Midbrain (tissue), 1 donor: ENCODE data around the gene ZNF784.

ENCODE experiments used
- DNase-seq: peaks from one replicate; lab custom pipeline; 2025; lab: John Stamatoyannopoulos, UW

The ZNF784 gene

DNA sequence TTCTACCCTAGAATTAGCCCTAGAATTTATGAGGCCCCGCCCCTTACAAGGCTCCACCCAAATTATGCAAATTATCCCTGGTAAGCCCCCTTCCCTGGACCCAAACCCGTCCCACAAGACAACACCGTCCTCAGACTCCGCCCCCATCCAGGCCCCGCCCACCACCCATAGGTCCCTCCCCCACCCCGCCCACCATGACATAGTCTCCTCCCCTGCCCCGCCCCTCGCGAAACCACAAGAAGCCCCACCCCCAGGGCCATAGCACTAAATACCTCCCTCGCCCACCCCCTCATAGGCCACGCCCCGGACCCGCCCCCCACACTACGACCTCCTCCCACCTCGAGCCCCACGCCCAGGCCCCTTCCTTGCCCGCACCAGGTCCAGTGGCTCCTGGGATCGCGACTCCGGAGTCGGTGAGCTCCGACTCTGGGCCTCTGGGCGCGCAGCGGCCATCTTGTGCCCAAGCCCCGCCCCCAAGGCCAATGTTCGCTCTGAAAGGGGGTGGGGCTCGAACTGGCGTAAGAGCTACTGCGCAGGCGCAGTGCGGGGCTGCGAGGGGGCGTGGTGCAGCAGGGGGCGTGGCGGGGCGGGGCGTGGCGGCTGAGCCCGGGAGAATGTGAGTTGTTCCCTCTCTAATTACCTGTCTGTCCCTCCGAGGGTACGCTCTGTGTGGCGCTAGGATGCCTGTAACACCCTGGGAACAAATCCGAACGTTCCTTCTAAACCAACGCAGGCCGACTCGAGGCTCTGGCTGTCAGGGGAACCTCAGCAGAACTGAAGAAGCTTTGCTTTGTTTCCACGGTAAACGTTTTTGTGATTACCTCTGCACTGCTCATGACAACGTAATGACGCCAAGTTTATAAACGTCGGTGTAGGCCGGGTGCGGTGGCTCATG, at the start of gene ZNF784:
TSS of gene ZNF784 (minus strand) at position 458 of the 895 bp plus-strand sequence. CDS start at position 453, 5 bp downstream.
- peak; percentile 93 for DNase-seq

DNA sequence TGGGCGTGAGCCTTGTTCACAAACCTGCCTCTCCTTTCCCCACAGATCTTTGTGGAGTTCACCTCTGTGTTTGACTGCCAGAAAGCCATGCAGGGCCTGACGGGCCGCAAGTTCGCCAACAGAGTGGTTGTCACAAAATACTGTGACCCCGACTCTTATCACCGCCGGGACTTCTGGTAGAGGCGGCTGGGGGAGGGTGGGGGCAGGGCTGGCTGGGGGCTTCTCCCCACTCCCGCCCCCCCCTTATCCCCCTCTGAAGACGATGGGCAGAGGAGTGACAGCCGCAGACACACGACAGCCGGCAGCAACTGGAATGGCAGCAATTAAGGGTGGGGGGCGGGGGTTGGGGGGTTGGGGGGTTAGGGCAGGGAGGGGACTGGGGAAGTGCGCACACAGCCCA, 49.5 kb upstream of the ZNF784 start:
- DNase-seq = no peak

GRCh38 chr19:55673465-55673864, 49.1 kb upstream of the ZNF784 start:
- DNase-seq = no peak

DNA sequence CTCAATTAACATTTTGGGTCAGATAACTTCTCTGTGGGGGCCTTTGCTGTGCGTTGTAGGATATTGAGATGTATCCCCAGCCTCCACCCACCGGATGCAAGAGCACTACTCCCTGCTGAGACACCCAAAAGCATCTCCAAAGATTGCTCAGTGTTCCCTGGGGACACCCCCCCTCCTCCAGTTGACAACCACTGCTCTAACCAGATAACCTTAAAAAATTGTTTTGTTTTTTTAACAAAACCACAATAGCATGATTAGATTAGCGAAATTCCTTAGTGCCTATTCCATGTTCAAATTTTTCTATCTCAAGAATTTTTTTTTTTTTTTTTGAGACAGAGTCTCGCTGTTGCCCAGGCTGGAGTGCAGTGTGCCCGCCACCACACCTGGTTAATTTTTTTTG, 48.1 kb upstream of the ZNF784 start:
- DNase-seq = no peak

DNA sequence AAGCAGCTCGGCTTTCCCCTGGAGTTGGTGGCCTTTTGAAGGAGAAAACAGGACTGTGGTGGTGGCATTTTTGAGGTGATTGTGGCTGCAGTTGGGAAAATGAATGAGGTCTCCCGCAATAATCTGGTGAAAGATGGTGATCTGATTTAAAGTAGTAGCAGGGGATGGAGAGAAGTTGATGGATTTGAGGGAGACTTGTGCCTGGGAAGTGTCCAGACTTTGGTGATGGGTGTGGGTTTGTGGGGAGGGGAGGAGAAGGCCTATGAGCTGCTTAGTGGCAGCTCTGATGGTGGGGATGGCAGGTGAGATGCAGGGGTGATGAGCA, 46.6 kb upstream of the ZNF784 start:
- DNase-seq = no peak

DNA sequence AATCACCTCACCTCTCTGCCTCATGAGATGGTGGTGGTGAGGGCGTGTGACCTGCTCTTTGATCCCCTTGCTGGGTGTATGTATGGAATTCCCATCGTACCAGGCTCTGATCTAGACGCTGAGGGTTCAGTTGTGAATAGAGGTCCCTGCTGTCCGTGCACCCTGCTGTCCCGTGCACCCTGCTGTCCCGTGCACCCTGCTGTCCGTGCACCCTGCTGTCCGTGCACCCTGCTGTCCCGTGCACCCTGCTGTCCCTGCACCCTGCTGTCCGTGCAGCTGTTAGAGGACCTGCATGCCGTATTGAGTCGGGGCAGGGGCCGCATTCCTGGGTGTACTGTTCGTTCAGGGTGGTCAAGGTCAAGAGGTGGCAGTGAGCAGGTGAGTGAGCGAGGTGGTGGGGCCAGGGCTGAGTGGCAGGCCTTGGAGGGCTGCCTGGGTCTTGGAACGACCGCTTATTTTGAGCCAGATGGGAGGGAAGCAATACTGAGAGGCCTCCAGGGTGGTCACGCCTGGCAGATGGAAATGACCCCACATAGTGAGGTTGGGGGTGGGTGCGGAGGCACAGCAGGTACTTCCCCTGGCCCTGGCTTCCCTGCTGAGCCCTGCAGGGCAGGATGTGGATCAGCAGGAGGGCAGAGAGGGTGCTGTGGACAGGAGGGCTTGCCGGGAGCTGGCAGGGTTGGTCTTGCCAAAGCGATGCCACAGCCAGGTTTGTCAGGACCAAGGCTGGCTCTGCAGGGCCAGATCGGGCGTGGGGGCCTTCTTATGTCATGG, 46.1 kb upstream of the ZNF784 start:
- DNase-seq = no peak

- no peak for DNase-seq
These were observed 45.3 kb upstream of the ZNF784 start for GRCh38 chr19:55669418-55670279.

DNA sequence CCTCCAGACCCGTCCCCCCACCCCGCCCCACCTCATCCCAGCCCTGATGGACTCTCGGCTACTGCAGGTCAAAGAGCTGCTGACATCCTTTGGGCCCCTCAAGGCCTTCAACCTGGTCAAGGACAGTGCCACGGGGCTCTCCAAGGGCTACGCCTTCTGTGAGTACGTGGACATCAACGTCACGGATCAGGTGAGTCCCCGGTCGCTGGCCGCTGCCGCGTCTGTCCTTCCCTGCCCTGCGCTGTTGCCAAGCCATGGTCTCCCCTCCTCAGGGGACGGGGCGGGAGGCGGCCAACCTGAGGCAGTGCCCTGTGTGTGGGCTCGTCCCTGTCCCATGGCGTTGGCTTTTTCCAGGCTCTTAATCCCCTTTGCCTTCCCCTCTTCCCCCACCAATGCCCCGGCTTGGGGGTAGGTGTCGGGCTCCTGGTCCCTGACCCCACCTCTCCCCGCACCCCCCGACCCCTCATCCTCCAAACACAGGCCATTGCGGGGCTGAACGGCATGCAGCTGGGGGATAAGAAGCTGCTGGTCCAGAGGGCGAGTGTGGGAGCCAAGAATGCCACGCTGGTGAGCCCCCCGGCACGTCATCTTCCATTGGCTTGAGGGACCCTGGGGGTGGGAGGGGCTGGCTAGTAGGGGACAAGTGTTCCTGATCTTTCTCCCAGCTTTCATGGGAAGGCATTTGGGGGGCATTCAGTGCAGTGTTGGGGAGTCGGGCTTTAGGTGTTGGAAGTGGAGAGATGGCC, 44.4 kb upstream of the ZNF784 start:
- DNase-seq = no peak

- DNase-seq = no peak
These were observed 43.6 kb upstream of the ZNF784 start for GRCh38 chr19:55667958-55668357.

DNA sequence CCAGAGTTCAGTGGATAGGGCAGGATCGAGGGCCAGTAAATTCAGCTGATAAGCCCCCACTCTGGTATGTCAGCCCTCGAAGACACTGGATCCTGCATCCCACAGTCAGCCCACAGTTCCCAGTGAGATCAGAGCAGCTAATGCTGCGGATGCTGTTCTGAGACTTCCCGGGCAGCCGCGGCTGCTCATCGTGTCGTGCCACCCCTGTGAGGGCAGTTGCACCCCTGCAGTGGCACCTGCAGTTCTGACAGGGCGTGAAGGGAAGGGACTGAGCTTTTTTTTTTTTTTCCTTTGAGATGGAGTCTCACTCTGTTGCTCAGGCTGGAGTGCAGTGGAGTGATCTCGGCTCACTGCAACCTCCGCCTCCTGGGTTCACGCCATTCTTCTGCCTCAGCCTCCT, 43.1 kb upstream of the ZNF784 start:
- DNase-seq = no peak

GRCh38 chr19:55667006-55667381, 42.6 kb upstream of the ZNF784 start:
- DNase-seq = no peak

- DNase-seq = no peak
These were observed 42.1 kb upstream of the ZNF784 start for GRCh38 chr19:55666343-55667005.

DNA sequence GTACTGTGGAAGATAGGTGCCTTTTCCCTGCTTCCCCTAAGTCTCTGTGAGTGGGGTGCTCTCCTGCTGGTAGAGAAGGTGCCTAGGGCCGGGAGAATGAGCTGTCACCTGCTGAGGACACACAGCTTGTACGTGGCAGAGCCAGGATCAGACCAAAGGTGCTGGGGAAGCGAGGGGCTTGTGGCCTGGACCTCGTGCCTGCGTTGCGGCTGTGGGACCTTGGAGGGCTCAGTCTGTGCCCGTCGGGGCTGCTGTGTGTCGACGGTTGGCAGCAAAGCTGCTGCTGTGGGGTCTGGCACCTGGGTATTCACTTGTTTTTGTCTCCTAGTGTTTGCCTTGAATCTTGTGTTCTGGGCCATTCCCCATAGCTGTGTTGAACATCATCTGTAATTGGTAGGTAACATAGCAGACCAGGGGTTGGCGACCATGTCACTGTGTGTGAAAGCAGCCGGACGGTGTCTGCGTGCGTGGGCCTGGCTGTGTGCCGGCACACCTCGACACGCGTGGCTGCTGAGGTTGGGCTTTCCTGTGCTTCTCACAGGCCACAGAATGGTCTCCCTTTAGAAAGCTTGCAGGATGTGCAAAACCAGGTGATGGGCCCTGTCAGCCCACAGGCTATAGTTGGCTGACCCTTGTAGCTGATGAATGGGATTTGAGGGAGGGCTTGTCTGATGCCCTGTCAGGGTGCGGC, 39.6 kb upstream of the ZNF784 start:
- no peak for DNase-seq

GRCh38 chr19:55661826-55662225, 37.5 kb upstream of the ZNF784 start:
- DNase-seq = no peak

GRCh38 chr19:55660991-55661390, 36.6 kb upstream of the ZNF784 start:
- no peak for DNase-seq

DNA sequence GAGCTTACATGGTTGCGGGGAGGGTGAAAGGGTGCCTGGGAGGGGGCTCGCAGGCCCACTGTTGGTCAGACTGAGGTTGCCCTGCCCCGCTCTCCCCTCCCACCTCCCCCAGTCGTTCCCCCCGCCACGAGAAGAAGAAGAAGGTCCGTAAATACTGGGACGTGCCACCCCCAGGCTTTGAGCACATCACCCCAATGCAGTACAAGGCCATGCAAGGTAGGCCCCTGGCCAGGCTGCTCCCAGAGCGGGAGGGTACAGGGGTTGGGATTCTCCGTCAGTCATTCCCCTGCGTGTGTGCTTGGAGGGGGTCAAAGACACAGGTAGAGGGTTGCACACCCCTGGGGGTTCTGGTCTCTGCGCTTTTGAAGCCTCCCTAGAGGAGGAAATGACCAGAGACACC, 36.0 kb upstream of the ZNF784 start:
- no peak for DNase-seq

DNA sequence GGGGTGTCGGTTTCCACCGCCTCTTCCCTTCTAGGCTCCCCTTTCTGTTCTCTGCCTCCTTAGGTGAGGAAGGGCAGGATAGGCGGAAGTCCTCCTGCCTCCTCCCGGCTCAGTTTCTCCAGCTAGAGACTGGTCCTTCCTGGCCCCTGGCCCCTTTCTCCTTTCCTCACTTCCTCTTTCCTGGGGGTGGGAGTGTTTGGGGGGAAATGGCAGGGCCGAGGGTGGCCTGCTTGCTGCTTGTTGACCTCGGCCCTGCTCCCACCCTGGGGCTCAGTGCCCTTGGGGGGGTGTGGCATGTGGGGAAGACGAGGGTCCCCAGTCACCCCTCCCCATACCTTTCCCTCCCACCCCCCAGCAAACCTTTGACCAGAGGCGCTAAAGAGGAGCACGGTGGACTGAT, 35.5 kb upstream of the ZNF784 start:
- DNase-seq = no peak

DNA sequence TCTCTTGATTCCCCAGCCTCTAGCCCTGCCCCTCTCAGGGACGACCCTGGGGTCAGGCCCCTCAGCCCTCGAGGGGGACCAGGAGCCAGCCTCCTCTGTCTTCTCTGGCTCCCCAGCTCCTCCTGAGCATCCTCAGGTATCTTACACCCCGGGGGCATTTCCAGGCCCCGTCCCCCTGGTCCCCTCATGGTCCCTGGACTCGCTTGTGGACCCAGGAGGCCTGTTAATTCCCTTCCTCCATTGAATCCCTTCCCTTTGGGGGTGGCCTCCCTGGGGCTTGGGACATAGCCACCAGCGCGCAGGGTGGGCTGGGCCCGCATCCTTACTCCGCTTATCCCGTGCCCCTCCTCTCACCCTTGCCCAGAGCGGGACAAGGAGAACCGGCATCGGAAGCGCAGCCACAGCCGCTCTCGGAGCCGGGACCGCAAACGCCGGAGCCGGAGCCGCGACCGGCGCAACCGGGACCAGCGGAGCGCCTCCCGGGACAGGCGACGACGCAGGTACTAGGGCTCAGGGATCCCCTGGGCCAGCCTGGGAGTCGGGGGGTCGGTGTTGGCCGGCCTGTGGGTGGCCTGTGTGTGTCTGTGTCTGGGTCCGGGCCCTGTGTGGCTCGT, 34.6 kb upstream of the ZNF784 start:
- no peak for DNase-seq

DNA sequence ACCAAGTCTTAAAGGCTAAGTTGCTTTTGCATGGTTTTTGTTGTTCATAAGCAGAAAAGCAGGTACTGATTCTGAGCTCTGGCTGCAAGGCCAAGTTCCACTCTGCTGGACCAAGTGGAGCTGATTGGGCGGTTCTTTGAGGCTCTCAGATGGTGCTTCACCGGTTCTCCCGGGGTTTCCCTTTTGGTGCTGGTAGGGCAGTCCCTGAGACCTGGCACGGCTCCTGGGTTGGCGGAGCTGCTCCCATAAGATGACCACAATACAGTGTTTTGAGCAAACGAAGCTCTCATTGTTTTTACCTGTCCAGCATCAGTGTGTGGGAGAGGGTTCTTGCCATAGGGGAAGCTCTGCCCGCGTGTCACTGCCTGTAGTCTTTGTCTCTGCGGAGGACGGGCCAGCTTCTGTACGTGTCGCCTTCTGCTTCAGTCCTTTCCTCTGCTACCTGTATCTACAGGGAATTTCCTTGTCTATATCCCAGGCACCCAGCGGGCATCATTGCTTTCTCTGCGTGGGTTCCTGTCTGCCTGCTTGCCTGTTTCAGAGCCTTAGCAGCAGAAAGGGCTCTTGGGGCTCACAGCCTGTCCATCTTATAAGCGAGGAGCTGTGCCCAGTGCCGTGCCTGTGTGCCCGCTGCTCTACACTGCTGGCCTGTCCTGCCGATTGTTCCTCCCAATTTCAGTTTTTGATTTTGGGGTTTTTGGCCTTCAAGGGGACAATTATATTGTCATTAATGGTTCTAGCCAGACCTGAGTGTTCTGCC, 32.8 kb upstream of the ZNF784 start:
- no peak for DNase-seq
